ENCODE results near the gene TMEM53. TPM values are rescaled to one million over a fixed set of nuclear protein-coding genes. Genes with fewer than 3 reads are reported as not detected.

TMEM53 gene
- total and polyA plus RNA-seq, 2 of the 8 experiments (the other 6 are each of a cell fraction or from before 2014, with no cell fraction given): 6.7 to 27.9 TPM

DNA sequence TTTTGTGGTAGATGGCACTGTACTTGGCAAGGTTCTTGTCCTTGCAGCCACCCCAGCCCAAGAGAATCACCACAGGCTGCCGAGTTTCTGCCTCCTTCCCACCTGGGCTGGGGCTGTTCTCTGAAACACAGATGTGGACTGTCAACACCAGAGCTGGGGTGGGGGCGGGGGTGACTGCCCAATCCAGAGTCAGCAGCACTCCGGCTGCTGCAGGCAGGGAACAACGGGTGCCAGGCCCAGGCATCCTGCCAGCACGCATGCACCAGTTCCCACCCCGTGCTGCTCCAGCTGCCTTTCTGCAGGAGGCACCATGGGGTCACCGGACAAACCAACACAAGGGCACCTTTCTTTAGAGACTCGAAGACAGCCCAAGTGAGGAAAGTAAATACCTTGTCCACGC lies 14.1 kb downstream of the TMEM53 start (continued):
- TF ChIP-seq GABPA (IDR thresholded peaks at IDR 0.05; ENCODE audit: borderline replicate concordance, insufficient read depth, low read length): no peak
- TF ChIP-seq RNF2 (IDR thresholded peaks at IDR 0.05; ENCODE audit: borderline replicate concordance, low read depth, low read length, missing control alignments, poor library complexity, severe bottlenecking): no peak
- no peak for TF ChIP-seq RAD21 (IDR thresholded peaks at IDR 0.05 in 1 of 2, conservative IDR thresholded peaks at IDR 0.05 in 1 of 2; ENCODE audit: low read depth in 2 of 2, low read length in 2 of 2)
- no peak for TF ChIP-seq SAP30 (IDR thresholded peaks at IDR 0.05; ENCODE audit: insufficient read depth, insufficient replicate concordance, low read length)

Measured in H1 (cell line).